Body of pancreas (tissue), 4 donors: ENCODE results near the gene GAK. TPM values are rescaled to one million over a fixed set of nuclear protein-coding genes. Genes with fewer than 3 reads are reported as not detected.

Experiments
- ATAC-seq: fragments of 150-250 bp; one replicate; pipeline ENCODE4 v1.9.1; 2016
- DNase-seq, 4 donors: peaks; one replicate each; pipeline ENCODE4 v3.0.0-alpha.2; 2019
- H3K27ac ChIP-seq, 4 donors: fragments of 200-600 bp; sonication (generic); 1 replicate in 3 of 4; 2 replicates in 1 of 4; pipeline versions ENCODE4 v1.5.1 to v1.6.1; 2016 to 2019; ENCODE audit warnings: mild to moderate bottlenecking in 1 of 4, mixed read lengths in 1 of 4, moderate library complexity in 1 of 4
- H3K27me3 ChIP-seq, 2 donors: fragments of 200-600 bp; sonication (generic); one replicate each; pipeline ENCODE4 v1.6.0; 2016; ENCODE audit warnings: mild to moderate bottlenecking in 1 of 2
- H3K36me3 ChIP-seq, 2 donors: fragments of 200-600 bp; sonication (generic); replicated peaks in 1 of 2; 2 replicates each; pipeline ENCODE4 v1.5.1; 2016; ENCODE audit warnings: low read depth in 2 of 2; ENCODE audit not compliant: insufficient read depth in 1 of 2
- H3K4me1 ChIP-seq: fragments of 200-600 bp; sonication (generic); one replicate; pipeline ENCODE4 v1.6.0; 2016
- H3K4me3 ChIP-seq, 2 donors: fragments of 200-600 bp; sonication (generic); 1 replicate in 1 of 2; 2 replicates in 1 of 2; pipeline ENCODE4 v1.5.1; 2016 to 2019
- H3K9me3 ChIP-seq, 3 donors: fragments of 200-600 bp; sonication (generic); 1 replicate in 2 of 3; 2 replicates in 1 of 3; pipeline ENCODE4 v1.5.1; 2016
- CTCF ChIP-seq, 7 experiments: fragments of 450-650 bp in 4 of 7; fragments of 200-600 bp in 3 of 7; sonication (generic) in 3 of 7; IDR thresholded peaks; one replicate each; pipeline ENCODE4 v1.5.1; 2016 to 2019; ENCODE audit warnings: antibody characterized with exemption in 7 of 7
- POLR2A ChIP-seq, 3 donors: fragments of 450-650 bp; IDR thresholded peaks; one replicate each; pipeline ENCODE4 v1.6.1; 2016; ENCODE audit warnings: antibody characterized with exemption in 3 of 3, mild to moderate bottlenecking in 2 of 3
- WGBS, 2 donors: methylation state at CpG; one replicate each; pipeline ENCODE4 v1.1.5; 2017; 5-methylcytosine and 5-hydroxymethylcytosine counted together
- intact Hi-C: fragments of 100-400 bp; cut with DNase I; formaldehyde crosslinking; loops from one replicate; pipeline ENCODE4 v1.15.1; 2023
- total RNA-seq, 2 donors: library from RNA; depleted of rRNA; stranded (reverse); fragments of >200 nt; gene quantifications; one replicate each; pipeline ENCODE4 v1.1.0, GENCODE V29; 2016

GAK gene
- total RNA-seq, 2 donors from 2014 or later = 126 to 127 TPM

GRCh38 chr4:909821-910220, 22.3 kb downstream of the GAK start:
- H3K9me3 ChIP-seq = no peaks in the 10 kb centered on the region
- H3K4me3 ChIP-seq = no peak overlapping the region
- no peak overlapping the region for H3K27ac ChIP-seq
- DNase-seq = no peak
- 96 to 97% methylated on average over 6 to 12 of the region's 12 CpGs for WGBS, 2 donors
- no peaks in the 10 kb centered on the region for H3K27me3 ChIP-seq
- TF ChIP-seq POLR2A (IDR thresholded peaks at IDR 0.05) (no peak), CTCF (IDR thresholded peaks at IDR 0.05) (no peak)
- H3K36me3 ChIP-seq = peaks cover 0 to 11% of the 10 kb centered on the region in 2 donors
- intact Hi-C loops = no loop called here
- H3K4me1 ChIP-seq = no peaks in the 10 kb centered on the region
- ATAC-seq = no peak

- H3K9me3 ChIP-seq = no peaks in the 10 kb centered on the region
- H3K27me3 ChIP-seq = no peaks in the 10 kb centered on the region
- ATAC-seq (no peak), DNase-seq (no peak)
- 94 to 96% methylated on average over 26 of the region's 26 CpGs for WGBS, 2 donors
- H3K36me3 ChIP-seq = peaks cover 0 to 11% of the 10 kb centered on the region in 2 donors
- H3K4me3 ChIP-seq = no peak overlapping the region
- intact Hi-C loops = no loop called here
- no peak overlapping the region for H3K27ac ChIP-seq
- no peak for TF ChIP-seq POLR2A (IDR thresholded peaks at IDR 0.05)
- no peak for TF ChIP-seq CTCF (IDR thresholded peaks at IDR 0.05)
- no peaks in the 10 kb centered on the region for H3K4me1 ChIP-seq
Observed at GRCh38 chr4:909131-909571, 23.0 kb downstream of the GAK start.

- no peak for TF ChIP-seq CTCF (IDR thresholded peaks at IDR 0.05)
- TF ChIP-seq POLR2A (IDR thresholded peaks at IDR 0.05) = no peak
- intact Hi-C loops = no loop called here
- no peak for ATAC-seq
Observed at GRCh38 chr4:907691-908425, 24.3 kb downstream of the GAK start.

GRCh38 chr4:907103-907400, 25.1 kb downstream of the GAK start:
- TF ChIP-seq CTCF (IDR thresholded peaks at IDR 0.05) (no peak), POLR2A (IDR thresholded peaks at IDR 0.05) (no peak)
- DNase-seq = no peak
- Histone ChIP-seq H3K4me1 (no peaks in the 10 kb centered on the region), H3K27ac (no peak overlapping the region), H3K27me3 (no peaks in the 10 kb centered on the region), H3K36me3 (peaks cover 0 to 11% of the 10 kb centered on the region in 2 donors), H3K4me3 (no peak overlapping the region), H3K9me3 (no peaks in the 10 kb centered on the region)
- no peak for ATAC-seq
- intact Hi-C loops = no loop called here
- 91% methylated on average over 5 of the region's 7 CpGs; no CpG with 5 or more reads in 1 of the 2 donors for WGBS, 2 donors

More at GRCh38 chr4:907691-908425, 24.3 kb downstream of the GAK start:
- Histone ChIP-seq H3K27me3 (no peaks in the 10 kb centered on the region), H3K36me3 (peaks cover 0 to 11% of the 10 kb centered on the region in 2 donors), H3K27ac (no peak overlapping the region), H3K4me1 (no peaks in the 10 kb centered on the region), H3K9me3 (no peaks in the 10 kb centered on the region), H3K4me3 (no peak overlapping the region)
- DNase-seq = no peak
- 87 to 90% methylated on average over 22 to 35 of the region's 35 CpGs for WGBS, 2 donors
